IMR-90 (cell line): ENCODE data around the gene CSNK2A2. TPM values are rescaled to one million over a fixed set of nuclear protein-coding genes. Genes with fewer than 3 reads are reported as not detected.

Experiments
- ATAC-seq: fragments of 200-7000 bp; cut with Tn5 transposase; 2 replicates; pipeline ENCODE4 v1.9.1; 2020; ENCODE audit warnings: low read depth, mild to moderate bottlenecking, moderate library complexity
- BruUV-seq: library from RNA; stranded (reverse); fragments of 400-500 nt; replicated peaks from 2 replicates; lab custom pipeline; 2021; lab: Mats Ljungman, UMichigan
- CTCF ChIA-PET: fragments of 300-600 bp; formaldehyde crosslinking; extraction: SDS; loops from one replicate; lab custom pipeline; 2021; ENCODE audit warnings: antibody characterized with exemption; lab: Yijun Ruan, JAX
- POLR2A ChIA-PET: fragments of 300-600 bp; sonication (Branson Sonifier 250); formaldehyde crosslinking; loops from one replicate; lab custom pipeline; 2022; ENCODE audit warnings: antibody characterized with exemption; ENCODE audit not compliant: unreplicated experiment; lab: Charles Lee
- DNase-seq: peaks from one replicate; pipeline ENCODE4 v3.0.0; 2013
- H2AFZ ChIP-seq: replicated peaks from 2 replicates; pipeline ENCODE3; 2013; ENCODE audit warnings: low read length, mild to moderate bottlenecking; ENCODE audit not compliant: poor library complexity
- H2AK5ac ChIP-seq: 2 replicates; pipeline ENCODE4 v1.6.1; 2013; ENCODE audit warnings: low read depth, low read length, inconsistent platforms
- H2AK9ac ChIP-seq: replicated peaks from 2 replicates; pipeline ENCODE3; 2013; ENCODE audit warnings: mild to moderate bottlenecking, low read depth, low read length, moderate library complexity; ENCODE audit not compliant: poor library complexity
- H2BK120ac ChIP-seq: 2 replicates; pipeline ENCODE4 v1.6.1; 2013; ENCODE audit warnings: low read depth, low read length, inconsistent platforms
- H2BK15ac ChIP-seq: 3 replicates; pipeline ENCODE4 v1.6.1; 2013; ENCODE audit warnings: low read depth, low read length, inconsistent platforms
- H2BK20ac ChIP-seq: 2 replicates; pipeline ENCODE4 v1.6.1; 2013; ENCODE audit warnings: low read depth, mild to moderate bottlenecking, inconsistent platforms, low read length, moderate library complexity
- H2BK5ac ChIP-seq: 2 replicates; pipeline ENCODE4 v1.6.1; 2013; ENCODE audit warnings: mild to moderate bottlenecking, low read depth, low read length, inconsistent platforms; ENCODE audit not compliant: poor library complexity, severe bottlenecking
- H3K14ac ChIP-seq: replicated peaks from 2 replicates; pipeline ENCODE4 v1.6.1; 2013; ENCODE audit warnings: low read depth, low read length, inconsistent platforms
- H3K18ac ChIP-seq: 2 replicates; pipeline ENCODE4 v1.6.1; 2013; ENCODE audit warnings: low read depth, low read length, control low read depth
- H3K23ac ChIP-seq: 2 replicates; pipeline ENCODE4 v1.6.1; 2013; ENCODE audit warnings: low read depth, low read length, inconsistent platforms
- H3K27ac ChIP-seq: 2 replicates; pipeline ENCODE4 v1.5.1; 2013; ENCODE audit warnings: mild to moderate bottlenecking, control low read depth, low read length; ENCODE audit not compliant: insufficient read depth
- H3K27me3 ChIP-seq: 2 replicates; pipeline ENCODE4 v1.6.1; 2013; ENCODE audit warnings: low read length; ENCODE audit not compliant: control insufficient read depth, insufficient read depth
- H3K36me3 ChIP-seq: 2 replicates; pipeline ENCODE4 v1.6.1; 2013; ENCODE audit warnings: low read length, mixed read lengths; ENCODE audit not compliant: control insufficient read depth, insufficient read depth
- H3K4ac ChIP-seq: 2 replicates; pipeline ENCODE4 v1.6.1; 2013; ENCODE audit warnings: low read depth, low read length, inconsistent platforms
- H3K4me1 ChIP-seq: 2 replicates; pipeline ENCODE4 v1.6.1; 2013; ENCODE audit warnings: low read length, mixed read lengths; ENCODE audit not compliant: control insufficient read depth, insufficient read depth
- H3K4me2 ChIP-seq: 2 replicates; pipeline ENCODE4 v1.6.1; 2013; ENCODE audit warnings: low read depth, mild to moderate bottlenecking, control low read depth, low read length, moderate library complexity
- H3K4me3 ChIP-seq: 2 replicates; pipeline ENCODE4 v1.5.1; 2013; ENCODE audit warnings: low read depth, mild to moderate bottlenecking, control low read depth, low read length, moderate library complexity; ENCODE audit not compliant: insufficient read depth
- H3K56ac ChIP-seq: 2 replicates; pipeline ENCODE4 v1.6.1; 2013; ENCODE audit warnings: low read length, inconsistent platforms; ENCODE audit not compliant: insufficient read depth; ENCODE audit errors: extremely low read depth
- H3K79me1 ChIP-seq, 2 experiments: 2 replicates each; pipeline ENCODE4 v1.6.1; 2013; ENCODE audit warnings: low read length in 2 of 2, inconsistent platforms in 1 of 2, low read depth in 1 of 2
- H3K9ac ChIP-seq: 2 replicates; pipeline ENCODE4 v1.6.1; 2013; ENCODE audit warnings: low read depth, low read length, control low read depth
- H3K9me1 ChIP-seq: 2 replicates; pipeline ENCODE4 v1.6.1; 2013; ENCODE audit warnings: low read length, inconsistent platforms; ENCODE audit not compliant: insufficient read depth
- H3K9me3 ChIP-seq: 2 replicates; pipeline ENCODE4 v1.6.1; 2013; ENCODE audit warnings: low read length; ENCODE audit not compliant: control insufficient read depth, insufficient read depth
- H4K20me1 ChIP-seq: 2 replicates; pipeline ENCODE4 v1.6.1; 2013; ENCODE audit warnings: low read length, inconsistent platforms; ENCODE audit not compliant: insufficient read depth
- H4K5ac ChIP-seq: 2 replicates; pipeline ENCODE4 v1.6.1; 2013; ENCODE audit warnings: mild to moderate bottlenecking, low read depth, low read length, control low read depth
- H4K8ac ChIP-seq, 2 experiments: 2 replicates each; pipeline ENCODE4 v1.6.1; 2013; ENCODE audit warnings: low read depth in 2 of 2, low read length in 2 of 2, control low read depth in 1 of 2, inconsistent platforms in 1 of 2
- H4K91ac ChIP-seq: 2 replicates; pipeline ENCODE4 v1.6.1; 2013; ENCODE audit warnings: low read depth, low read length, inconsistent platforms; ENCODE audit not compliant: insufficient read depth
- BHLHE40 ChIP-seq: fragments of 150-350 bp; IDR thresholded peaks from 2 replicates; pipeline ENCODE4 v1.6.1; 2016; ENCODE audit warnings: mild to moderate bottlenecking, low read depth, low read length
- CEBPB ChIP-seq: IDR thresholded peaks from 2 replicates; pipeline ENCODE4 v1.6.1; 2012; ENCODE audit warnings: low read depth, low read length, improper control_type of control experiment
- CHD1 ChIP-seq: IDR thresholded peaks from 2 replicates; pipeline ENCODE4 v1.6.1; 2012; ENCODE audit warnings: low read depth, low read length, improper control_type of control experiment
- CTCF ChIP-seq: conservative IDR thresholded peaks from 2 replicates; pipeline ENCODE4 v1.5.1; 2012; ENCODE audit warnings: mild to moderate bottlenecking, low read depth, low read length, improper control_type of control experiment
- MAFK ChIP-seq: IDR thresholded peaks from 2 replicates; pipeline ENCODE4 v1.6.1; 2012; ENCODE audit warnings: low read depth, low read length, improper control_type of control experiment
- MAZ ChIP-seq: IDR thresholded peaks from 2 replicates; pipeline ENCODE4 v1.6.1; 2012; ENCODE audit warnings: low read depth, mild to moderate bottlenecking, low read length, improper control_type of control experiment, moderate library complexity, borderline replicate concordance
- MXI1 ChIP-seq: IDR thresholded peaks from 2 replicates; pipeline ENCODE4 v1.6.1; 2012; ENCODE audit warnings: low read depth, mild to moderate bottlenecking, low read length, moderate library complexity, borderline replicate concordance
- NFE2L2 ChIP-seq: fragments of 150-350 bp; IDR thresholded peaks from 2 replicates; pipeline ENCODE4 v1.6.1; 2016; ENCODE audit warnings: low read depth, mild to moderate bottlenecking, low read length
- POLR2A ChIP-seq: IDR thresholded peaks from 2 replicates; pipeline ENCODE4 v1.6.1; 2012; ENCODE audit warnings: mild to moderate bottlenecking, low read depth, low read length
- RCOR1 ChIP-seq: IDR thresholded peaks from 2 replicates; pipeline ENCODE4 v1.6.1; 2012; ENCODE audit warnings: mild to moderate bottlenecking, low read length, improper control_type of control experiment; ENCODE audit not compliant: insufficient replicate concordance
- SMC3 ChIP-seq: fragments of 150-350 bp; IDR thresholded peaks from 2 replicates; pipeline ENCODE4 v1.6.1; 2016; ENCODE audit warnings: low read depth, mild to moderate bottlenecking, antibody characterized with exemption, low read length, moderate library complexity
- WGBS, 2 experiments: methylation state at CpG; one replicate each; pipeline versions ENCODE4 v1.1.5 to v1.1.7; 2013; ENCODE audit warnings: missing lambda C conversion rate in 2 of 2; ENCODE audit not compliant: insufficient read length in 1 of 2; ENCODE audit errors: extremely low coverage in 2 of 2; 5-methylcytosine and 5-hydroxymethylcytosine counted together
- dilution Hi-C: fragments of 300-500 bp; cut with HindIII; formaldehyde crosslinking; loops from one replicate; pipeline ENCODE4 v1.14.3; 2018; ENCODE audit warnings: low sequenced_read_pairs; ENCODE audit not compliant: unreplicated experiment
- in situ Hi-C: fragments of 300-500 bp; cut with MboI; formaldehyde crosslinking; loops from 3 replicates; pipeline ENCODE4 v1.14.3; 2019; ENCODE audit warnings: low sequenced_read_pairs, inconsistent platforms, mixed read lengths
- intact Hi-C: fragments of 100-400 bp; cut with micrococcal nuclease; formaldehyde crosslinking; loops from 2 replicates; pipeline ENCODE4 v1.10.0; 2022
- polyA plus RNA-seq, 3 experiments: library from polyadenylated mRNA; depleted of rRNA; stranded (reverse); fragments of >200 nt; gene quantifications; 2 replicates each; pipeline ENCODE4 v1.2.3, GENCODE V29; 2012; ENCODE audit warnings: low replicate concordance in 1 of 3
- total RNA-seq: library from RNA; depleted of rRNA; stranded (reverse); fragments of >200 nt; gene quantifications from 2 replicates; pipeline ENCODE4 v1.2.3, GENCODE V29; 2012

CSNK2A2 gene
- total and polyA plus RNA-seq, 2 of the 4 experiments (the other 2 are of a cell fraction) = 15.6 to 27.5 TPM

GRCh38 chr16:58124601-58124915 is 73.3 kb downstream of the CSNK2A2 start:
- Histone ChIP-seq H3K56ac (no peak overlapping the region), H3K9me3 (no peaks in the 10 kb centered on the region), H4K20me1 (peaks cover 69% of the 10 kb centered on the region), H2AK5ac (no peak overlapping the region), H2AK9ac (no peak overlapping the region), H3K36me3 (no peaks in the 10 kb centered on the region), H3K4me3 (no peak overlapping the region), H3K9ac (no peak overlapping the region), H2BK5ac (peak overlapping the region; percentile 12), H3K4me2 (peak overlapping the region; percentile 31; the same call in 1 of the 2 replicates), H2BK20ac (no peak overlapping the region), H3K4me1 (peaks cover 25% of the 10 kb centered on the region), H3K79me1 (peaks cover 33 to 67% of the 10 kb centered on the region in 2 experiments), H2AFZ (no peak overlapping the region), H2BK120ac (no peak overlapping the region), H4K5ac (no peak overlapping the region), H3K14ac (no peak overlapping the region), H3K27ac (no peak overlapping the region), H3K23ac (no peak overlapping the region), H2BK15ac (no peak overlapping the region), H4K8ac (no peak overlapping the region), H4K91ac (no peak overlapping the region), H3K18ac (no peak overlapping the region), H3K9me1 (peaks cover 23% of the 10 kb centered on the region), H3K4ac (no peak overlapping the region), H3K27me3 (no peaks in the 10 kb centered on the region)
- intact Hi-C loops = no loop called here
- BruUV-seq = no TSS peak
- ChIA-PET POLR2A (no interaction called here), CTCF (no interaction called here)
- peak; percentile 17; the same call in 1 of the 2 replicates for TF ChIP-seq BHLHE40
- 0 out of 2 replicates have a peak, but pooled peaks have one; percentile 30 for TF ChIP-seq CEBPB
- TF ChIP-seq SMC3 = no peak
- no peak for TF ChIP-seq RCOR1
- no peak for TF ChIP-seq NFE2L2
- no peak for TF ChIP-seq MAFK
- TF ChIP-seq MAZ = no peak
- no peak for TF ChIP-seq MXI1
- no peak for TF ChIP-seq CTCF
- TF ChIP-seq POLR2A = no peak
- no peak for TF ChIP-seq CHD1
- WGBS, 2 experiments = no CpG with 5 or more reads among the region's 1 CpG
- DNase-seq (peak; percentile 76), ATAC-seq (peak; percentile 5)
- dilution Hi-C loops = no loop called here
- in situ Hi-C loops = loop anchor here (25.0 kb wide), 1 partner anchor 212 kb away; no protein-coding TSS in a partner anchor
